ENCODE results near the gene ST6GAL1.
A peak's percentile ranks its signal among the peaks of the same experiment; 100 is the strongest.

Gene ST6GAL1

GRCh38 chr3:186917512-186918312 is 12.6 kb upstream of the ST6GAL1 start:
- DNase-seq = no peak

- no peak for DNase-seq
Measured at GRCh38 chr3:186920301-186920700, 10.0 kb upstream of the ST6GAL1 start.

- DNase-seq = no peak
Measured at GRCh38 chr3:186920796-186921195, 9.5 kb upstream of the ST6GAL1 start.

GRCh38 chr3:186921578-186921977 is 8.7 kb upstream of the ST6GAL1 start:
- DNase-seq = no peak

- DNase-seq = no peak
Measured at GRCh38 chr3:186922224-186922623, 8.1 kb upstream of the ST6GAL1 start.

- no peak for DNase-seq
Measured at GRCh38 chr3:186922790-186923189, 7.5 kb upstream of the ST6GAL1 start.

GRCh38 chr3:186923241-186923640 is 7.1 kb upstream of the ST6GAL1 start:
- DNase-seq = no peak

GRCh38 chr3:186925826-186926225 is 4.5 kb upstream of the ST6GAL1 start:
- DNase-seq = no peak

- no peak for DNase-seq
Measured at GRCh38 chr3:186929186-186929585, 1.1 kb upstream of the ST6GAL1 start.

GRCh38 chr3:186929685-186930084 is 641 bp upstream of the ST6GAL1 start:
- no peak for DNase-seq

GRCh38 chr3:186930641-186931531 is 560 bp downstream of the ST6GAL1 start:
- peak; percentile 92 for DNase-seq

- peak; percentile 80 for DNase-seq
Measured at GRCh38 chr3:186931532-186932280, 1.4 kb downstream of the ST6GAL1 start.

GRCh38 chr3:186932281-186933181 is 2.2 kb downstream of the ST6GAL1 start:
- DNase-seq = peak; percentile 72

- DNase-seq = no peak
Measured at GRCh38 chr3:186933816-186934215, 3.5 kb downstream of the ST6GAL1 start.

GRCh38 chr3:186935133-186935532 is 4.8 kb downstream of the ST6GAL1 start:
- no peak for DNase-seq

- DNase-seq = no peak
Measured at GRCh38 chr3:186937017-186937875, 6.9 kb downstream of the ST6GAL1 start.

- peak; percentile 91 for DNase-seq
Measured at GRCh38 chr3:186938716-186939115, 8.4 kb downstream of the ST6GAL1 start.

- DNase-seq = no peak
Measured at GRCh38 chr3:186939536-186939935, 9.2 kb downstream of the ST6GAL1 start.

- DNase-seq = no peak
Measured at GRCh38 chr3:186940967-186941366, 10.6 kb downstream of the ST6GAL1 start.

- DNase-seq = no peak
Measured at GRCh38 chr3:186942168-186942567, 11.8 kb downstream of the ST6GAL1 start.

GRCh38 chr3:186945255-186945823 is 15.0 kb downstream of the ST6GAL1 start:
- DNase-seq = no peak
